Measurements from ENCODE around the gene CEP72.

- TF ChIP-seq NFYA (IDR thresholded peaks at IDR 0.05; ENCODE audit: borderline replicate concordance, low read depth, low read length) (no peak), NFYB (IDR thresholded peaks at IDR 0.05; ENCODE audit: insufficient read depth, low read depth, low read length) (no peak), BHLHE40 (IDR thresholded peaks at IDR 0.05; ENCODE audit: borderline replicate concordance in 1 of 2, low read depth in 2 of 2, low read length in 1 of 2) (no peak), CBX3 (IDR thresholded peaks at IDR 0.05; ENCODE audit: borderline replicate concordance, low read depth) (no peak), CTCF (IDR thresholded peaks at IDR 0.05 in 2 of 3, conservative IDR thresholded peaks at IDR 0.05 in 1 of 3; ENCODE audit: control insufficient read depth in 2 of 3, extremely low read depth in 1 of 3, insufficient read depth in 1 of 3, low read depth in 3 of 3, low read length in 3 of 3) (no peak), IRF4 (IDR thresholded peaks at IDR 0.05; ENCODE audit: low read depth, low read length) (no peak), POLR2A (IDR thresholded peaks at IDR 0.05; ENCODE audit: low read depth, low read length) (no peak)
Measured at GRCh38 chr5:621341-621761, 9.2 kb downstream of the CEP72 start.

All from GM12878 (cell line).